GM19193 (cell line): ENCODE results near the gene ATP12A.

ENCODE experiments used
- POLR2A ChIP-seq: IDR thresholded peaks from 4 replicates; pipeline ENCODE4 v1.6.1; 2011; ENCODE audit not compliant: insufficient read depth, insufficient read length; ENCODE audit errors: extremely low read depth

The ATP12A gene

GRCh38 chr13:24680258-24680920 lies at the start of gene ATP12A:
Gene ATP12A, plus strand, starts transcription at chr13:24680408. Its CDS starts 336 bp downstream, at chr13:24680744.
- no peak for TF ChIP-seq POLR2A

GRCh38 chr13:24630851-24631620 lies 49.2 kb upstream of the ATP12A start:
- no peak for TF ChIP-seq POLR2A

GRCh38 chr13:24631922-24632321 lies 48.3 kb upstream of the ATP12A start:
- TF ChIP-seq POLR2A, result no peak

GRCh38 chr13:24632382-24633121 lies 47.7 kb upstream of the ATP12A start:
- no peak for TF ChIP-seq POLR2A

- no peak for TF ChIP-seq POLR2A
Observed at GRCh38 chr13:24636776-24637175, 43.4 kb upstream of the ATP12A start.

GRCh38 chr13:24638096-24638495 lies 42.1 kb upstream of the ATP12A start:
- no peak for TF ChIP-seq POLR2A

- TF ChIP-seq POLR2A, result no peak
Observed at GRCh38 chr13:24640752-24641151, 39.5 kb upstream of the ATP12A start.

- TF ChIP-seq POLR2A, result no peak
Observed at GRCh38 chr13:24642219-24642618, 38.0 kb upstream of the ATP12A start.

GRCh38 chr13:24644036-24644435 lies 36.2 kb upstream of the ATP12A start:
- TF ChIP-seq POLR2A, result no peak

GRCh38 chr13:24648271-24648670 lies 31.9 kb upstream of the ATP12A start:
- TF ChIP-seq POLR2A, result no peak

- TF ChIP-seq POLR2A, result no peak
Observed at GRCh38 chr13:24648983-24649687, 31.1 kb upstream of the ATP12A start.

GRCh38 chr13:24649688-24650043 lies 30.5 kb upstream of the ATP12A start:
- TF ChIP-seq POLR2A, result no peak

GRCh38 chr13:24650161-24650560 lies 30.0 kb upstream of the ATP12A start:
- no peak for TF ChIP-seq POLR2A

GRCh38 chr13:24651718-24652345 lies 28.4 kb upstream of the ATP12A start:
- TF ChIP-seq POLR2A, result no peak
